ENCODE results near the gene FOXC2. TPM values are rescaled to one million over a fixed set of nuclear protein-coding genes. Genes with fewer than 3 reads are reported as not detected.

Gene FOXC2
- total RNA-seq: under 1 TPM in 1 of 6 experiments, not detected in 5; 0.20 TPM
- long read RNA-seq: 0 reads

GRCh38 chr16:86566601-86566965 is at the start of gene FOXC2:
Gene FOXC2, plus strand, starts transcription at chr16:86566829. Its CDS starts 507 bp downstream, at chr16:86567336.
- H3K36me3 ChIP-seq: no peaks in the 10 kb centered on the region
- peak in 1 of 3 donors; percentile 53 for DNase-seq
- intact Hi-C loops (cut with DNase I): loop anchor here in 1 of 2 donors (5.0 kb wide), 1 partner anchor 706 kb away; no protein-coding TSS in a partner anchor
- peaks cover 0 to 28% of the 10 kb centered on the region in 2 donors for H3K27me3 ChIP-seq
- WGBS (ENCODE audit: insufficient coverage, low coverage, low lambda C conversion rate, missing lambda C conversion rate): 0% methylated on average over 11 of the region's 30 CpGs
- H3K27ac ChIP-seq: no peak within 1 kb of the TSS
- TF ChIP-seq POLR2A (IDR thresholded peaks at IDR 0.05) (no peak), CTCF (IDR thresholded peaks at IDR 0.05) (no peak)
- peak within 1 kb of the TSS in 1 of 3 donors; percentile 5 for H3K4me3 ChIP-seq
- peaks cover 0 to 10% (median 0%) of the 10 kb centered on the region in 4 donors for H3K4me1 ChIP-seq
- ATAC-seq: no peak
- H3K9me3 ChIP-seq: no peaks in the 10 kb centered on the region

GRCh38 chr16:86517033-86517432 is 49.6 kb upstream of the FOXC2 start:
- WGBS (ENCODE audit: insufficient coverage, low coverage, low lambda C conversion rate, missing lambda C conversion rate): 25% methylated on average over 7 of the region's 9 CpGs
- no peaks in the 10 kb centered on the region for H3K36me3 ChIP-seq
- ATAC-seq (no peak), DNase-seq (no peak)
- no peak for TF ChIP-seq POLR2A (IDR thresholded peaks at IDR 0.05)
- TF ChIP-seq CTCF (IDR thresholded peaks at IDR 0.05): no peak
- intact Hi-C loops (cut with DNase I): loop anchor here (5.0 kb wide), 2 partner anchors 180 to 445 kb away; no protein-coding TSS in a partner anchor
- peaks cover 0 to 28% of the 10 kb centered on the region in 2 donors for H3K27me3 ChIP-seq
- no peak overlapping the region for H3K27ac ChIP-seq
- H3K9me3 ChIP-seq: no peaks in the 10 kb centered on the region
- H3K4me3 ChIP-seq: no peak overlapping the region
- H3K4me1 ChIP-seq: no peaks in the 10 kb centered on the region

GRCh38 chr16:86517652-86518258 is 48.9 kb upstream of the FOXC2 start:
- Histone ChIP-seq H3K4me3 (no peak overlapping the region), H3K27ac (no peak overlapping the region), H3K4me1 (no peaks in the 10 kb centered on the region), H3K27me3 (peaks cover 0 to 28% of the 10 kb centered on the region in 2 donors), H3K9me3 (no peaks in the 10 kb centered on the region), H3K36me3 (no peaks in the 10 kb centered on the region)
- peak; percentile 64 to 73 (median 65) for DNase-seq
- 7% methylated on average over 4 of the region's 17 CpGs for WGBS (ENCODE audit: insufficient coverage, low coverage, low lambda C conversion rate, missing lambda C conversion rate)
- TF ChIP-seq CTCF (IDR thresholded peaks at IDR 0.05) (peak; percentile 52 to 78 (median 62)), POLR2A (IDR thresholded peaks at IDR 0.05) (no peak)
- ATAC-seq: peak; percentile 75 to 79 (median 78)
- intact Hi-C loops (cut with DNase I): loop anchor here (5.0 kb wide), 2 partner anchors 180 to 445 kb away; no protein-coding TSS in a partner anchor

- Histone ChIP-seq H3K4me1 (no peaks in the 10 kb centered on the region), H3K27me3 (peaks cover 0 to 16% of the 10 kb centered on the region in 2 donors), H3K4me3 (no peak overlapping the region), H3K9me3 (no peaks in the 10 kb centered on the region), H3K36me3 (no peaks in the 10 kb centered on the region), H3K27ac (no peak overlapping the region)
- TF ChIP-seq POLR2A (IDR thresholded peaks at IDR 0.05) (no peak), CTCF (IDR thresholded peaks at IDR 0.05) (no peak)
- intact Hi-C loops (cut with DNase I): loop anchor here (5.0 kb wide), 2 partner anchors 182 to 447 kb away; no protein-coding TSS in a partner anchor
- WGBS (ENCODE audit: insufficient coverage, low coverage, low lambda C conversion rate, missing lambda C conversion rate): 79% methylated on average over 12 of the region's 16 CpGs
- DNase-seq (peak in 1 of 3 donors; percentile 14), ATAC-seq (no peak)
Measured at GRCh38 chr16:86519007-86519648, 47.5 kb upstream of the FOXC2 start.
